Astrocyte of the spinal cord (primary cell): ENCODE data around the gene MRGPRD.

ENCODE experiments used
- DNase-seq: peaks from one replicate; pipeline ENCODE4 v3.0.0; 2011; ENCODE audit warnings: low read depth, low spot score
- H3K4me3 ChIP-seq: 2 replicates; pipeline ENCODE4 v1.5.1; 2011; ENCODE audit warnings: low read depth, mild to moderate bottlenecking, low read length, moderate library complexity
- CTCF ChIP-seq: IDR thresholded peaks from 2 replicates; pipeline ENCODE4 v1.5.1; 2012; ENCODE audit warnings: low read depth, mild to moderate bottlenecking, low read length, inconsistent platforms
- in situ Hi-C: cut with HindIII; loops from 2 replicates; pipeline ENCODE4 v1.10.0; 2017; ENCODE audit warnings: low sequenced_read_pairs

MRGPRD gene

GRCh38 chr11:68999093-68999747, 18.4 kb upstream of the MRGPRD start:
- DNase-seq, result no peak
- in situ Hi-C loops, result no loop called here
- no peak for TF ChIP-seq CTCF
- H3K4me3 ChIP-seq, result no peak overlapping the region

GRCh38 chr11:68998390-68998911, 17.7 kb upstream of the MRGPRD start:
- peak; percentile 33 for DNase-seq
- in situ Hi-C loops, result no loop called here
- no peak overlapping the region for H3K4me3 ChIP-seq
- no peak for TF ChIP-seq CTCF

DNA sequence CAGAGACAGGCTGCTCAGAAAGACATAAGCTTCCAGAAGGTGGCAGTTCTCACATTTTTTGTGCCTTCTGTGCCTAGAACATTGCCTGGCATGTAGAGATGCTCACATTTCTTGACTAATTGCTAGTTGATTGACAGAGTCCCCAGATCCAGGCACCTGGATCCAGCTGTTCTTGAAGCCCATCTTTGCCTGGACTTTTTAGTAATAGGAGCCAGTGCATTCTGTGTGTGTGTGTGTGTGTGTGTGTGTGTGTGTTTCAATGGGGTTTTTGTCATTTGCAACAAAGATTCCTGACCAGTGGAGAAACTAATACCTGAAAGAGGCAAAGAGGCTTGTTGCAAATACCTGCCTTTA, 17.2 kb upstream of the MRGPRD start:
- DNase-seq, result no peak
- in situ Hi-C loops, result no loop called here
- no peak for TF ChIP-seq CTCF
- no peak overlapping the region for H3K4me3 ChIP-seq

GRCh38 chr11:68997124-68997994, 16.6 kb upstream of the MRGPRD start:
- H3K4me3 ChIP-seq, result no peak overlapping the region
- no peak for TF ChIP-seq CTCF
- in situ Hi-C loops, result no loop called here
- DNase-seq, result no peak

- no peak overlapping the region for H3K4me3 ChIP-seq
- no peak for TF ChIP-seq CTCF
- in situ Hi-C loops, result no loop called here
- no peak for DNase-seq
Measured at GRCh38 chr11:68996376-68997123, 15.8 kb upstream of the MRGPRD start.

GRCh38 chr11:68994894-68995285, 14.1 kb upstream of the MRGPRD start:
- H3K4me3 ChIP-seq, result no peak overlapping the region
- in situ Hi-C loops, result no loop called here
- no peak for DNase-seq
- no peak for TF ChIP-seq CTCF
